Measurements from ENCODE around the gene PSMD6. TPM values are rescaled to one million over a fixed set of nuclear protein-coding genes. Genes with fewer than 3 reads are reported as not detected.

PSMD6 gene
- total RNA-seq, 1 donor from 2014 or later: 73.7 TPM

DNA sequence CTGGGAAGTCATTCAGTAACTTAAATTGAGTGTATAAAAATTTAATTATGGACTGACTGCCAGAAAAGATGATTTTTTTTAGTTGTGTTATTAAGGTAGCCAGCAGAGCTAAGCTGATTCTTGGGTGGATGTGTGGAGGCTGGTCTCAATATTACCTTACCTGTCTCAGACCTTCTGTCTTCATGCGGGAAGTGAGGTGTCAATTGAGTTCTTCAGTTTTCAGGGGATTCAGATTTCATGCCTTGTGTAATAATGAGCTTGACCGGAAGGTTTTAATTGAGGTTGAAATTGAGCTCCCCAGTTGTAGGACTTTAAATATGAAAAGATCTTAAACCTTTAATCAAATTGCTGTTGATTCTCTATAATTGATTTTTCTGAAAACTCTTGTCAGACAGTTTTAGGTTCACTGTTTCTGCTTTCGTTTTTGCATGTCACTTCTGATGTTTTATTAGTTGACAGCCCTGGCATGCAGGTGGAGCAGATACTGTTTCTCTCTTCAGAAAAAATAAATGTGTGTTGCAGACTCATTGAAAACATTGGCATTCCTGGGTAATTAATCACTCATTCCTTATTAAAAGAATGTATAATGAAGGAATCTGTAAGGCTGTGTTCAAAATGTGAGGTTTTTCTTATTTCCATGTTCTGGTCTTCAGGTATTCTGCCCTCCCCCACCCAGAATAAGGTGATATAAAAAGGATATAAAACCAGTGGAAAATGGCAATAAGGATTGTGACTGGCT lies 54.5 kb downstream of the PSMD6 start:
- DNase-seq (ENCODE audit: missing footprints) (no peak), ATAC-seq (no peak)
- intact Hi-C loops (cut with DNase I): no loop called here

DNA sequence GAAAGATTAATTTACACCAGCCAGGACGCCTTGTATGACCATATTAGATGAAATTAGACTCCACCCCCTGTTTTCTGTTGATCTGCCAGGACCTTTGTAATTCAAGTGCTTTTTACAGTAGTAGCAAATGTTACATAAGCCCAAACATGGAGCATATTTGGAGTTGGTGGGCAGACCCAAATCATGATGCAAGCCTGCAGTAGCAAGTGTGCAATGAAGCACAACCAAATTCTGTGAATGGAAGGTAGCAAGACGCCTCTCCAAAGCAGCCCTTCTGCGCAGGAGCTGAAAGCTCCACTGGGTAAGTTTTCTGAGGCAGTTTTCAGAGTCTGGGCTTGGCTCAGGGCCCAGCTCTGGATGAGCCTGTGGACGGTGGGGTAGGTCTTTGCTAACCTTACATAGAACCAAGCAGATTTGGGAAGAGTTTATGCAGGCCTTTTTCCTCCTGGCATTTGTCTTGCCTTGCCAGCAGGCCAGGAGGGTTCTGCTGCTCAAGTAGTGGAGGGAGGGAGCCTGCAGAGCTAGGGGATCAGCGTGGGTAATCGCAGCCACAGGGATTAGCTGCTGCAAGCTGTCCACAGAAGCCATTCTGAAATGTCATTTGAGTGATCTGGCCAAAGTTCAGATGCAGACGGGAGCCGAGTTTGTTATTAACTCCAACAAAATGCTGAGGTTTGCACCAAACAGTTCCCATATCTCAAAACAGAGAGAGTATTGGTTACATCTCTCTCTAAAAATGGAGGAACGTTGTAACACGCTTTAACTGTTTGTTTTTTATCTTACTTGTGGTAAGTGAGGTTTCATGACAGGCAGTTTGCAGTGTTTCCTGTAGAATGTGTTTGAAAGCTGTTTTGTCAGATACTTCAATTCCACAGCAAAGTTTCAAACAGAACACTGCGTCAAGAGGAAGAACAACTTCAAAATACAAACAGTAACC lies 55.4 kb downstream of the PSMD6 start:
- intact Hi-C loops (cut with DNase I): no loop called here
- ATAC-seq: peak; percentile 61
- DNase-seq (ENCODE audit: missing footprints): no peak

DNA sequence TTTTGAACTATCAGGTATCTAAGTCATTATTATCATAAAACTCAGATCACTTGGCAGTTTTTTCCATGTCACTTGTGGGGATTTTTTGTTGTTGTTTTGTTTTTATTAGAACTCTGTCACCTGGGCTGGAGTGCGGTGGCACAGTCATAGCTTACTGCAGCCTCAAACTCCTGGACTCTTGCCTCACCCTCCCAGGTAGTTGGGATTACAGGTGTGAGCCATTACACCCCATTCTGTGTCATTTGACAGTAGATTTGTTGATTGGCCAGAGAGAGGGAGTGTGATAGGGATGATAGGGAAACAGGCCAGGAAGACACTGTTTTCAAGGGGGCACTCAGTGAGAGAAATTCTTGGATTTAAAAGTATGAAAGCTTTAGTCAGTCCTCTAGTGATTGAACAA lies 56.4 kb downstream of the PSMD6 start:
- ATAC-seq (no peak), DNase-seq (ENCODE audit: missing footprints) (no peak)
- intact Hi-C loops (cut with DNase I): no loop called here

DNA sequence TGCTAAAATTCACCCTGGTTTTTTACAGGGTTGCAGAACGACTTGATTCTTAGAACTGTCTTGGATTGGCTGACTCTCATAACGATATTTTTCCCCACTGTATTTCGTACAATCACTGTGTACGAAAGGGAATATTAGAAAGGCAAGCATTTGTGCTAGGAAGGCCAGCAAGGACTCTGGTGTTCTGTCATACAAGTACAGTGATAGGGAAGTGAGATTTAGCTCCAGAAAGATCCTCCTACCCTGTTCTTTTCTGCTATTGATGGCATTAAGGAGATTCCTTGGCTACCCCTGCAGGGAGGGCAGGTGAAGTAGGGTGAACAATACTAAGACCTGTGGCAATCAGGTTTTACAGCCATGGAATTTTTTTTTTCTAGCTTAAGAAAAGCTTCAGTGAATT lies 57.3 kb downstream of the PSMD6 start:
- no peak for DNase-seq (ENCODE audit: missing footprints)
- intact Hi-C loops (cut with DNase I): no loop called here
- no peak for ATAC-seq

- ATAC-seq: no peak
- intact Hi-C loops (cut with DNase I): loop anchor here (5.0 kb wide), 1 partner anchor 53 kb away; the partner anchor contains the start of gene SCAANT1
Observed at GRCh38 chr3:63964681-63965485, 58.4 kb downstream of the PSMD6 start.

GRCh38 chr3:63963496-63963895 lies 59.8 kb downstream of the PSMD6 start:
- intact Hi-C loops (cut with DNase I): loop anchor here (5.0 kb wide), 1 partner anchor 51 kb away; the partner anchor contains the start of gene SCAANT1
- DNase-seq (ENCODE audit: missing footprints) (no peak), ATAC-seq (no peak)

More at GRCh38 chr3:63964681-63965485, 58.4 kb downstream of the PSMD6 start:
- no peak for DNase-seq (ENCODE audit: missing footprints)

DNA sequence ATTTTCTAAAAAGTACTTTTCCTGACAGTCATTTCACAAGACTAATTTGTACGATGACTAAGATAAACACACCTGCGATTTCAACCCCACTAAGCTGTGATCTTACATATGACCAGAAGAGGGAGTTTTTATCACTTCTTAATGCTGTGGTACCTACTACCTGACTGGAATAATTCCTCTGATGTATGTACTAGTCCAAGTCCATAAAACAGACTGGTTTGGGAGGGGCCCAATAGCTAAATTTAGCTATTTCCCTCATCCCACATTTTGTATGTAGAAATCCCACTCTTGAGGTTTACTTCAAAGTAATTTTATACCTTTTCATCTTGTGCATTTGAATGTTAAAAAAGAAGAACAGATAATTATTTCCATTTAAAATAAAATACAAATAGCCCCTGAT lies 61.4 kb downstream of the PSMD6 start:
- ATAC-seq (no peak), DNase-seq (ENCODE audit: missing footprints) (no peak)
- intact Hi-C loops (cut with DNase I): loop anchor here (2.0 to 5.0 kb wide), 2 partner anchors 31 to 50 kb away; partner anchors contain the start of gene SCAANT1

Other genes with a start within 250 kb of the PSMD6 start
- gene C3orf49, start 204.2 kb downstream of the PSMD6 start, total RNA-seq: not detected
- 79.1 TPM for gene THOC7, start 159.7 kb downstream of the PSMD6 start, total RNA-seq
- 9.3 TPM for gene ATXN7, start 159.6 kb downstream of the PSMD6 start, total RNA-seq
- not detected for gene SCAANT1, start 111.1 kb downstream of the PSMD6 start, total RNA-seq
- 7.7 TPM for gene PRICKLE2, start 202.0 kb upstream of the PSMD6 start, total RNA-seq